Peyer's patch (tissue), 4 donors: Measurements from ENCODE around the gene KITLG.

Experiments used
- CTCF ChIP-seq, 6 experiments: fragments of 450-650 bp in 4 of 6; fragments of 200-600 bp in 2 of 6; sonication (generic) in 1 of 6; IDR thresholded peaks; one replicate each; pipeline ENCODE4 v1.5.1; 2017 to 2019; ENCODE audit warnings: antibody characterized with exemption in 6 of 6, mild to moderate bottlenecking in 3 of 6, moderate library complexity in 1 of 6
- POLR2A ChIP-seq, 2 donors: fragments of 450-650 bp; IDR thresholded peaks; one replicate each; pipeline ENCODE4 v1.5.1; 2017; ENCODE audit warnings: antibody characterized with exemption in 2 of 2, mild to moderate bottlenecking in 2 of 2, moderate library complexity in 2 of 2

- TF ChIP-seq CTCF (IDR thresholded peaks at IDR 0.05) (no peak), POLR2A (IDR thresholded peaks at IDR 0.05) (no peak)
Measured at GRCh38 chr12:88490425-88490824, 89.8 kb downstream of the KITLG start.
